ENCODE results near the gene FIP1L1.

The FIP1L1 gene

DNA sequence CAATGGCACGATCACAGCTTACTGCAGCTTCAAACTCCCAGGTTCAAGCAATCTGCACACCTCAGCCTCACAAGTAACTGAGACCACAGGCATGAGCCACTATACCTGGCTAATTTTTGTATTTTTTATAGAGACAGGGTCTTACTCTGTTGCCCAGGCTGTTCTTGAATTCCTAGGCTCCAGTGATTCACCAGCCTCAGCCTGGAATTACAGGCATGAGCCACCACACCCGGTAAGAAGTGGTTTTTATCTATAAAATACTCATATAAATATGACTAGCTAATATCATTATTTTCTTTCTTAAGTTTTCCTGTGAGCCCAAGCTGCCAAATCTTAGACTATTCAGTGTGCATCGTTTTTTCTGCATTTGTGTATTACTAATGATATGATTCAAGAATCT, 16.0 kb upstream of the FIP1L1 start:
- no peak overlapping the region for H3K4me3 ChIP-seq (ENCODE audit: low read depth in 1 of 5, low read length in 5 of 5)
- H3K9ac ChIP-seq (ENCODE audit: low read length in 5 of 5), result no peak overlapping the region
- H3K9me3 ChIP-seq (ENCODE audit: control insufficient read depth in 5 of 5, low read length in 5 of 5), result no peaks in the 10 kb centered on the region
- H3K27me3 ChIP-seq (ENCODE audit: control insufficient read depth in 5 of 5, insufficient read depth in 4 of 5, low read length in 5 of 5), result no peaks in the 10 kb centered on the region
- H3K27ac ChIP-seq (ENCODE audit: low read depth, low read length), result no peak overlapping the region
- peaks cover 6 to 40% (median 29%) of the 10 kb centered on the region in 5 donors for H3K4me1 ChIP-seq (ENCODE audit: control insufficient read depth in 5 of 5, insufficient read depth in 5 of 5, low read length in 5 of 5)
- H3K36me3 ChIP-seq (ENCODE audit: control insufficient read depth in 5 of 5, insufficient read depth in 5 of 5, low read length in 5 of 5), result no peaks in the 10 kb centered on the region

DNA sequence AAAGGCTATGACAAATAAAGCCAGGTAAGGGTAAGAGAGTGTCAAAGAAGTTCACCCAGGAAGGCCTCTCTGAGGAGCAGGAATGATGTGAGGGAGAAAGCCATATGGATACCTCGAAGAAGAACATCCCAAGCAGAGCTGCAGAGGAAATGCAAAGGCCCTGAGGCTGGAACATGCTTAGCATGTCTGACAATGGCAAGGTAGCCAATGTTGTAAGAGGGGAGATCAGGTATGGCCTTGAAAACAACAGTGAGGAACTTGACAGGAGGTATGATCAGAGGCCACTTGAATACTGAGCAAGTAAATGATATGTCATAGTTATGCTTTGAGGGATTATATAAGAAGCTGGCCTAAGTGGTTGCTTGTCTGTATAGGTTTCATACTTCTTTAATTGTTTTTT, 15.3 kb upstream of the FIP1L1 start:
- Histone ChIP-seq H3K9ac (ENCODE audit: low read length in 5 of 5) (no peak overlapping the region), H3K27ac (ENCODE audit: low read depth, low read length) (no peak overlapping the region), H3K36me3 (ENCODE audit: control insufficient read depth in 5 of 5, insufficient read depth in 5 of 5, low read length in 5 of 5) (no peaks in the 10 kb centered on the region), H3K9me3 (ENCODE audit: control insufficient read depth in 5 of 5, low read length in 5 of 5) (no peaks in the 10 kb centered on the region), H3K4me3 (ENCODE audit: low read depth in 1 of 5, low read length in 5 of 5) (no peak overlapping the region), H3K27me3 (ENCODE audit: control insufficient read depth in 5 of 5, insufficient read depth in 4 of 5, low read length in 5 of 5) (no peaks in the 10 kb centered on the region), H3K4me1 (ENCODE audit: control insufficient read depth in 5 of 5, insufficient read depth in 5 of 5, low read length in 5 of 5) (peaks cover 6 to 42% (median 31%) of the 10 kb centered on the region in 5 donors)

DNA sequence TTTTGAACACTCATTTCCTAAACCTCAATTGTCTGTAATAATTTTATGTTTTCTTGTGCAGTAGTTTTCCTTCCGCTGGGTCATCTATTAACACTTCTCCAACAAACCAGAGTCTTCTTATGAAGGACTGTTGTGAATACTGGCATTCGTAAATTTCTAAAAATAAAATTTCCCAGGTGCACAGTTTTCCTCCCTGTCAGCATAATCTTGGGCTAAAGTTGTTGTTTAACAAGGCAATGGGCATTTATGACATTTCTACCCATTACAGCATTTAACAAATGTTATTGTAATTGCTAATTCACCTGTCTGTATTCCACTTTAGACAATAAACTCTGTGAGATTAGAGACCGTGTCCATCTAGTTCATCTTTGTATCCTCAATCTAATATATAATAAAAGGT, 12.8 kb upstream of the FIP1L1 start:
- Histone ChIP-seq H3K9ac (ENCODE audit: low read length in 5 of 5) (peak overlapping the region in 4 of 5 donors; percentile 89 to 93 (median 92)), H3K27me3 (ENCODE audit: control insufficient read depth in 5 of 5, insufficient read depth in 4 of 5, low read length in 5 of 5) (peaks cover 0 to 6% (median 4%) of the 10 kb centered on the region in 5 donors), H3K4me3 (ENCODE audit: low read depth in 1 of 5, low read length in 5 of 5) (peak overlapping the region; percentile 89 to 98 (median 97)), H3K27ac (ENCODE audit: low read depth, low read length) (no peak overlapping the region), H3K36me3 (ENCODE audit: control insufficient read depth in 5 of 5, insufficient read depth in 5 of 5, low read length in 5 of 5) (no peaks in the 10 kb centered on the region), H3K4me1 (ENCODE audit: control insufficient read depth in 5 of 5, insufficient read depth in 5 of 5, low read length in 5 of 5) (peaks cover 6 to 42% (median 31%) of the 10 kb centered on the region in 5 donors), H3K9me3 (ENCODE audit: control insufficient read depth in 5 of 5, low read length in 5 of 5) (no peaks in the 10 kb centered on the region)

DNA sequence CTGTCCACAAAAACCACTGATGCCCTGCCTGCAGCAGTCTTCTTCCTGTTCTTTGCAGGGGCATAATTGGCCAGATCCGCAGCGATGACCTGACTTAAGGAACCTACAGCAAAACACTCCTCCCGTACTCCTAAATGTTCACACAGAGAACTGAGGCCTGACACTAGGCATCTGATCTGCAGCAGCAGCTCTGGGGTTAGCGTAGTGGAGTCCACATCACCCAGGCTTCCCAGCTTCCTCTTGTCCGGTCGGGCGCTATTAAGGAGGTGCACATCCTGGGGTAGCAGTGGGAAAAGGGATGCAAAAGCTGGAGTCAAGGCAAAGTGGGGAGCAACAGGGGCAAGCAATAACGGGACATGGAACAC, 12.3 kb upstream of the FIP1L1 start:
- Histone ChIP-seq H3K27me3 (ENCODE audit: control insufficient read depth in 5 of 5, insufficient read depth in 4 of 5, low read length in 5 of 5) (peaks cover 0 to 10% (median 4%) of the 10 kb centered on the region in 5 donors), H3K9me3 (ENCODE audit: control insufficient read depth in 5 of 5, low read length in 5 of 5) (no peaks in the 10 kb centered on the region), H3K4me3 (ENCODE audit: low read depth in 1 of 5, low read length in 5 of 5) (peak overlapping the region; percentile 89 to 98 (median 97)), H3K4me1 (ENCODE audit: control insufficient read depth in 5 of 5, insufficient read depth in 5 of 5, low read length in 5 of 5) (peaks cover 6 to 42% (median 31%) of the 10 kb centered on the region in 5 donors), H3K27ac (ENCODE audit: low read depth, low read length) (peak overlapping the region; percentile 57), H3K9ac (ENCODE audit: low read length in 5 of 5) (peak overlapping the region; percentile 89 to 93 (median 91)), H3K36me3 (ENCODE audit: control insufficient read depth in 5 of 5, insufficient read depth in 5 of 5, low read length in 5 of 5) (no peaks in the 10 kb centered on the region)

DNA sequence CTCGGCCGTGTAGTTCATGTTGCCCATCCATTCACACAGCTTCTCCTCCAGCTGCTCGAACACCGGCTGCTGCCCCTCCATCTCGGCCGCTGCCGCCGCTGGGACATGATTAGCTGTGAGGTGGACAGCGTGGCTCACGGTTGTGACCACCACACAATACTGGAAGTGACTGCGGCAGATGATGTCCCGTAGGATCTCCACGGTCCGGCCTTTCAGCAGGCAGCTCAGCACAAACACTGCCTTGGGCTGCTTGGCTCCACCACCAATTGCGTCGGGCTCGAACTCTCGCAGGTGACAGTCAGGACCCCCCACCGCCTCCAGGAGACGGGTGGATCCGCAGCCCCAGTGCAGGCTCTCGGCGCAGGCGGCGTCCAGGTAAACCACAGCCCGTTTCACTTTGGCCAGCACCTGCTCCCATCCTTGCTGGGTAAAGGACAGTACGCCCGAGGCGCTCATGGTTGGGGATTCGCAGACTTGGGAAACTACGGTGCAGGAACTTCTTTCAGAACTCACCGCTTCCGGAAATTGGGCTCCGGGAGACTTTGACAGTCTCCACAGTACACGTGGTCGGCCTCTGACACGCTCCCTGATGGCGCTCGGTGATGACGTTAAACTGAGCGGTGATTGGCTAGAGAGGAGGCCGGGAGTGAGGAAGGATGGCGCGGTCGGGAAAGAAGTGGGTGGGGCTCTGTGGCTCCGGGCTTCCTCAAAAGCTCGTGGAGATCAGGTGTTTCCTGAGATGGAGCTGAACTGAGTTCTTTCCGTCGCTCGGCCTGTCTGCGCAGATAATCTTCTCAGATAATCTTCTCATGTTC, 11.7 kb upstream of the FIP1L1 start, which contains the start of gene SCFD2:
SCFD2 (minus strand) TSS at position 576 of the 815 bp plus-strand sequence.
- H3K27ac ChIP-seq (ENCODE audit: low read depth, low read length), result peak within 1 kb of the TSS; percentile 57
- no peaks in the 10 kb centered on the region for H3K9me3 ChIP-seq (ENCODE audit: control insufficient read depth in 5 of 5, low read length in 5 of 5)
- peaks cover 6 to 42% (median 31%) of the 10 kb centered on the region in 5 donors for H3K4me1 ChIP-seq (ENCODE audit: control insufficient read depth in 5 of 5, insufficient read depth in 5 of 5, low read length in 5 of 5)
- peak within 1 kb of the TSS; percentile 89 to 98 (median 97) for H3K4me3 ChIP-seq (ENCODE audit: low read depth in 1 of 5, low read length in 5 of 5)
- no peaks in the 10 kb centered on the region for H3K36me3 ChIP-seq (ENCODE audit: control insufficient read depth in 5 of 5, insufficient read depth in 5 of 5, low read length in 5 of 5)
- peaks cover 0 to 11% (median 4%) of the 10 kb centered on the region in 5 donors for H3K27me3 ChIP-seq (ENCODE audit: control insufficient read depth in 5 of 5, insufficient read depth in 4 of 5, low read length in 5 of 5)
- H3K9ac ChIP-seq (ENCODE audit: low read length in 5 of 5), result peak within 1 kb of the TSS; percentile 89 to 93 (median 91)

DNA sequence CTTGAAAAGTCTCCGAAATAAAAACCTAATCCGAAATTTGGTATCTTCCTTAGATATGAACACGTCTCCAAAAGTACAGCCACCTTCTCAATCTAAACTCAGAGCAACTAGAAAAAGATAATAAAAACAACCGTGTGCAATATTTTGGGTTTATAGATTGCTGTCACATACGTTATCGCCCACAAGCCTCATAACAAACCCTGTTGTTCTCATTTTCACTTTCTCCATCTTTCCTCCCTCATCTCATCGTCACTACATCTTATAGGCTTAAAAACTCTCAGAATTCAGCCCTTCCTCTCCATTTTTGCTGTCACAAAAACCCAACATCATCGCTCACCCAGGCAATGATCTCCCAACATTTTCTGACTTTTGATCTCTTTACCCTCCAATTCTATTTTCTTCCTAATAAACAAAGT, 11.1 kb upstream of the FIP1L1 start:
- Histone ChIP-seq H3K4me1 (ENCODE audit: control insufficient read depth in 5 of 5, insufficient read depth in 5 of 5, low read length in 5 of 5) (peaks cover 6 to 42% (median 31%) of the 10 kb centered on the region in 5 donors), H3K9ac (ENCODE audit: low read length in 5 of 5) (peak overlapping the region in 4 of 5 donors; percentile 66 to 91 (median 90)), H3K36me3 (ENCODE audit: control insufficient read depth in 5 of 5, insufficient read depth in 5 of 5, low read length in 5 of 5) (no peaks in the 10 kb centered on the region), H3K27ac (ENCODE audit: low read depth, low read length) (peak overlapping the region; percentile 43), H3K27me3 (ENCODE audit: control insufficient read depth in 5 of 5, insufficient read depth in 4 of 5, low read length in 5 of 5) (peaks cover 0 to 11% (median 4%) of the 10 kb centered on the region in 5 donors), H3K9me3 (ENCODE audit: control insufficient read depth in 5 of 5, low read length in 5 of 5) (no peaks in the 10 kb centered on the region), H3K4me3 (ENCODE audit: low read depth in 1 of 5, low read length in 5 of 5) (peak overlapping the region; percentile 89 to 98 (median 97))

DNA sequence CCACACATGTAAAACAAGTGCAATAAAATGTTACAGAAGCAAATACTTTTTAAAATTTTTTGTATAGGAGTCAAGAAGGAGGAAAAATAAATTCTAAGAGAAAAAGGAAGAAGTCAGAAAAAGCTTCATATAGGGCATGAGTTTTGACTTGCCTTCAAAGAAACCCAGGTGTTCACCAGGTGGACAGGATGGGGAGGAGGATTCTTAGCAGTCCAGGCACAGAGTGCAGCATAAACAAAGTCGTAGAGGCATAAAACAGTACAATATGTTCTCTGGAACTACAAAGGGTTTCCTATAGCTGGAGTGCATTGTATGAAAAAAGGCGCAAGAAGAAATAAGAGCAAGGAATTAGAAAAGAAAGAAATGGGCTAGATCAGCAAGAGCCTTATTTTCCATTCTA, 9.7 kb upstream of the FIP1L1 start:
- H3K4me3 ChIP-seq (ENCODE audit: low read depth in 1 of 5, low read length in 5 of 5), result no peak overlapping the region
- peaks cover 6 to 34% (median 29%) of the 10 kb centered on the region in 5 donors for H3K4me1 ChIP-seq (ENCODE audit: control insufficient read depth in 5 of 5, insufficient read depth in 5 of 5, low read length in 5 of 5)
- no peak overlapping the region for H3K9ac ChIP-seq (ENCODE audit: low read length in 5 of 5)
- no peaks in the 10 kb centered on the region for H3K36me3 ChIP-seq (ENCODE audit: control insufficient read depth in 5 of 5, insufficient read depth in 5 of 5, low read length in 5 of 5)
- no peaks in the 10 kb centered on the region for H3K9me3 ChIP-seq (ENCODE audit: control insufficient read depth in 5 of 5, low read length in 5 of 5)
- no peak overlapping the region for H3K27ac ChIP-seq (ENCODE audit: low read depth, low read length)
- peaks cover 0 to 11% (median 4%) of the 10 kb centered on the region in 5 donors for H3K27me3 ChIP-seq (ENCODE audit: control insufficient read depth in 5 of 5, insufficient read depth in 4 of 5, low read length in 5 of 5)

DNA sequence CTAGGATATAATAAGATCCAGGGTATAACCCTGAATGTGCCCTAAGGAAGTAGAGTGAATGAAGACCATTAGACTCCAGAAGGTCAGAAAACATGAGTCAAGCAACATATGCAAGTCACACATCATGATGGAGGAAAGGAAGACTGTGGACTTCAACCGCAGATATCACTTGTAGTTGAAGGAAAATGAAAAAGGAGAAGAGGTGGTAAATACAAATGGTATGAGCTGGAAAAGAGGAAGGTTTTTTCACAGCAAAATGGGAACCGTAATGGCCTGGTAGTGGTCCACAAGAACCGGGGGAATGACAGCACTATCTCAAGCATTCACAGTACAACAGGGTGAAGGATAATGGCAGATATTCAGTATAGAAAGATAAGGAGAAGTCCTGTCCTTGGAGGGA, 6.4 kb upstream of the FIP1L1 start:
- Histone ChIP-seq H3K9me3 (ENCODE audit: control insufficient read depth in 5 of 5, low read length in 5 of 5) (no peaks in the 10 kb centered on the region), H3K27ac (ENCODE audit: low read depth, low read length) (no peak overlapping the region), H3K4me1 (ENCODE audit: control insufficient read depth in 5 of 5, insufficient read depth in 5 of 5, low read length in 5 of 5) (peaks cover 0 to 7% (median 6%) of the 10 kb centered on the region in 5 donors), H3K36me3 (ENCODE audit: control insufficient read depth in 5 of 5, insufficient read depth in 5 of 5, low read length in 5 of 5) (no peaks in the 10 kb centered on the region), H3K27me3 (ENCODE audit: control insufficient read depth in 5 of 5, insufficient read depth in 4 of 5, low read length in 5 of 5) (peaks cover 0 to 11% (median 4%) of the 10 kb centered on the region in 5 donors), H3K4me3 (ENCODE audit: low read depth in 1 of 5, low read length in 5 of 5) (no peak overlapping the region), H3K9ac (ENCODE audit: low read length in 5 of 5) (no peak overlapping the region)

DNA sequence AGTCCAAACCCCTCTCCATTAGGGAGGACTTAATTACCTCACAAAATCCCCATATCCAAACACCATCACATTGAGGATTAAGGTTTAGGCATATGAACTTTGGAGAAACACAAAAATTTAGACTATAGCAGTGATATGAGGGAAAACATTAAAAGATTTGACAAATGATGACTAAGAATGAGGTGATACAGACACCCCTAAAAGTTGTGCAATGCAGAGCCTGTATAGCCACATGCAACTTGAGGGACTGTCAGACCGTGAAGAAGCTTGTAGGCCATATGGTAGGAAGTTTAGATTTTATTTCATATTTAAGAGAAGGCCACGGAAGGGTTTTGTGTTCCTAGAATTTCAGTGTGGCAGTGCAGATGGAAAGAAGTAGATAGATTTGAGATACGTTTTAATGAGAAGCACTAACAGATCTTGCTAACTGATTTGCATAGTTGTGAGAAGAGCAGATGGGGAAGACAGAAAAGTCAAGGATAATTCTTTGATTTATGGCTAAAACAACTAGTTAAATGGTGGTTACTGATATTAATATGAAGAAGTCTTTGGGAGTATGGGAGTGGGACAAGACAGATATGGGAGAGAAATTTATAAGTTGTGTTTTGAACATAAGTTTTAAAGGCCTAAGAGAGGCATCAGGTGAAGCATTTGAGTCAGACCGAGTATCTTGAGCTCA, 5.5 kb upstream of the FIP1L1 start:
- Histone ChIP-seq H3K9ac (ENCODE audit: low read length in 5 of 5) (no peak overlapping the region), H3K4me3 (ENCODE audit: low read depth in 1 of 5, low read length in 5 of 5) (no peak overlapping the region), H3K36me3 (ENCODE audit: control insufficient read depth in 5 of 5, insufficient read depth in 5 of 5, low read length in 5 of 5) (no peaks in the 10 kb centered on the region), H3K9me3 (ENCODE audit: control insufficient read depth in 5 of 5, low read length in 5 of 5) (no peaks in the 10 kb centered on the region), H3K27me3 (ENCODE audit: control insufficient read depth in 5 of 5, insufficient read depth in 4 of 5, low read length in 5 of 5) (peaks cover 0 to 11% (median 4%) of the 10 kb centered on the region in 5 donors), H3K27ac (ENCODE audit: low read depth, low read length) (no peak overlapping the region), H3K4me1 (ENCODE audit: control insufficient read depth in 5 of 5, insufficient read depth in 5 of 5, low read length in 5 of 5) (peaks cover 0 to 4% (median 3%) of the 10 kb centered on the region in 5 donors)

DNA sequence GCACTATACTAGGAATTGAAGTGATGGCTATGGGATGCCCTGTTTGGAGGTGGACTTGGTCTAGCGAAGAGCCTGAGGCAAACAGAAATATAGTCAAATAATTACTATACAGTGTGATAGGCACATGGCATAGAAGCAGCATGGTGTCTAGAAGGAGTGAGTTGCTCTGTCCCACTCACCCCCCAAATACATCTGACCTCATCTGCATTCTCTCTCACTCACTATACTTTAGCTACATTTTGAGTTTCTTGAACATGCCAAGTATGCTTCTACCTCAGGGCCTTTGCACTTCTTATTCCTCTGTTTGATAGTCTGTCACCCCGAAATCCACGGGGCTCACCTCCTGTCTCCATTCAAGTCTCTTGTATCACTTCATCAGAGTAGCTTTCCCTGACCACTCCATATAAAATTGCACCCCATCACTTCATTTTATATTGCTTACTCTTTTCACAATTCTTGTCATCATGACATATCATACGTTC, 2.6 kb upstream of the FIP1L1 start:
- H3K36me3 ChIP-seq (ENCODE audit: control insufficient read depth in 5 of 5, insufficient read depth in 5 of 5, low read length in 5 of 5), result no peaks in the 10 kb centered on the region
- peaks cover 0 to 25% (median 20%) of the 10 kb centered on the region in 5 donors for H3K4me1 ChIP-seq (ENCODE audit: control insufficient read depth in 5 of 5, insufficient read depth in 5 of 5, low read length in 5 of 5)
- H3K27ac ChIP-seq (ENCODE audit: low read depth, low read length), result no peak overlapping the region
- no peak overlapping the region for H3K9ac ChIP-seq (ENCODE audit: low read length in 5 of 5)
- H3K4me3 ChIP-seq (ENCODE audit: low read depth in 1 of 5, low read length in 5 of 5), result no peak overlapping the region
- H3K27me3 ChIP-seq (ENCODE audit: control insufficient read depth in 5 of 5, insufficient read depth in 4 of 5, low read length in 5 of 5), result peaks cover 0 to 3% (median 0%) of the 10 kb centered on the region in 5 donors
- H3K9me3 ChIP-seq (ENCODE audit: control insufficient read depth in 5 of 5, low read length in 5 of 5), result no peaks in the 10 kb centered on the region

Measured in subcutaneous abdominal adipose tissue (tissue), 5 donors.